Ascending aorta (tissue), 2 donors: ENCODE measurements around the gene ARHGEF1. TPM values are rescaled to one million over a fixed set of nuclear protein-coding genes. Genes with fewer than 3 reads are reported as not detected.
"Not testable (repeated sequence)": the region's sequence is repeated elsewhere in the genome, so short reads cannot be mapped to it uniquely, and the experiment has no call there.

ENCODE experiments used
- DNase-seq, 2 donors: peaks; one replicate each; pipeline ENCODE4 v3.0.0-alpha.2; 2019; ENCODE audit warnings: low spot score in 2 of 2
- H3K27ac ChIP-seq, 2 donors: fragments of 200-600 bp; sonication (generic); one replicate each; pipeline ENCODE4 v1.5.1; 2016 to 2017; ENCODE audit warnings: mild to moderate bottlenecking in 1 of 2
- H3K27me3 ChIP-seq: fragments of 200-600 bp; sonication (generic); one replicate; pipeline ENCODE4 v1.5.1; 2017
- H3K36me3 ChIP-seq, 2 donors: fragments of 200-600 bp; sonication (generic); one replicate each; pipeline ENCODE4 v1.5.1; 2016
- H3K4me1 ChIP-seq, 2 donors: fragments of 200-600 bp; sonication (generic); one replicate each; pipeline ENCODE4 v1.5.1; 2016 to 2017; ENCODE audit warnings: mild to moderate bottlenecking in 1 of 2
- H3K4me3 ChIP-seq, 2 donors: fragments of 200-600 bp; sonication (generic); one replicate each; pipeline ENCODE4 v1.5.1; 2016 to 2017; ENCODE audit warnings: mild to moderate bottlenecking in 1 of 2
- H3K9me3 ChIP-seq, 2 donors: fragments of 200-600 bp; sonication (generic); one replicate each; pipeline ENCODE4 v1.5.1; 2016
- CTCF ChIP-seq, 3 experiments: fragments of 200-600 bp in 2 of 3; fragments of 450-650 bp in 1 of 3; sonication (generic) in 2 of 3; IDR thresholded peaks; one replicate each; pipeline ENCODE4 v1.5.1; 2016 to 2019; ENCODE audit warnings: antibody characterized with exemption in 3 of 3, mild to moderate bottlenecking in 1 of 3, moderate library complexity in 1 of 3
- intact Hi-C: fragments of 100-400 bp; cut with DNase I; formaldehyde crosslinking; loops from one replicate; pipeline ENCODE4 v1.15.1; 2023
- total RNA-seq: library from RNA; depleted of rRNA; stranded (reverse); fragments of >200 nt; gene quantifications from one replicate; pipeline ENCODE4 v1.1.0, GENCODE V29; 2016

The ARHGEF1 gene
- total RNA-seq, 1 donor from 2014 or later, result 178 TPM

- no peak for DNase-seq
- no peaks in the 10 kb centered on the region for H3K9me3 ChIP-seq
- H3K27ac ChIP-seq, result no peak overlapping the region
- no peak overlapping the region for H3K4me3 ChIP-seq
- H3K27me3 ChIP-seq, result no peaks in the 10 kb centered on the region
- intact Hi-C loops, result no loop called here
- peaks cover 68 to 70% of the 10 kb centered on the region in 2 donors for H3K36me3 ChIP-seq
- no peak for TF ChIP-seq CTCF (IDR thresholded peaks at IDR 0.05)
- peaks cover 0 to 2% of the 10 kb centered on the region in 2 donors for H3K4me1 ChIP-seq
Measured at GRCh38 chr19:41869374-41869955, 13.5 kb upstream of the ARHGEF1 start.

GRCh38 chr19:41870401-41870873 is 12.5 kb upstream of the ARHGEF1 start:
- H3K36me3 ChIP-seq, result peaks cover 59 to 60% of the 10 kb centered on the region in 2 donors
- no peaks in the 10 kb centered on the region for H3K4me1 ChIP-seq
- TF ChIP-seq CTCF (IDR thresholded peaks at IDR 0.05), result no peak
- H3K4me3 ChIP-seq, result no peak overlapping the region
- no peaks in the 10 kb centered on the region for H3K9me3 ChIP-seq
- H3K27ac ChIP-seq, result no peak overlapping the region
- H3K27me3 ChIP-seq, result no peaks in the 10 kb centered on the region
- intact Hi-C loops, result no loop called here
- no peak for DNase-seq

GRCh38 chr19:41871573-41872383 is 11.2 kb upstream of the ARHGEF1 start:
- Histone ChIP-seq H3K36me3 (peaks cover 51% of the 10 kb centered on the region in 2 donors), H3K27me3 (no peaks in the 10 kb centered on the region), H3K27ac (no peak overlapping the region), H3K4me1 (no peaks in the 10 kb centered on the region), H3K4me3 (no peak overlapping the region), H3K9me3 (no peaks in the 10 kb centered on the region)
- no peak for TF ChIP-seq CTCF (IDR thresholded peaks at IDR 0.05)
- no peak for DNase-seq
- intact Hi-C loops, result no loop called here

- intact Hi-C loops, result no loop called here
- Histone ChIP-seq H3K4me3 (no peak overlapping the region), H3K36me3 (peaks cover 45 to 47% of the 10 kb centered on the region in 2 donors), H3K27me3 (no peaks in the 10 kb centered on the region), H3K9me3 (no peaks in the 10 kb centered on the region), H3K4me1 (no peaks in the 10 kb centered on the region), H3K27ac (no peak overlapping the region)
- no peak for TF ChIP-seq CTCF (IDR thresholded peaks at IDR 0.05)
- no peak for DNase-seq
Measured at GRCh38 chr19:41872384-41872774, 10.6 kb upstream of the ARHGEF1 start.

GRCh38 chr19:41872775-41873647 is 10.0 kb upstream of the ARHGEF1 start:
- Histone ChIP-seq H3K4me3 (no peak overlapping the region), H3K36me3 (peaks cover 39 to 41% of the 10 kb centered on the region in 2 donors), H3K27ac (no peak overlapping the region), H3K27me3 (no peaks in the 10 kb centered on the region), H3K9me3 (no peaks in the 10 kb centered on the region), H3K4me1 (no peaks in the 10 kb centered on the region)
- TF ChIP-seq CTCF (IDR thresholded peaks at IDR 0.05), result peak in 2 of 3 experiments; percentile 29 to 52
- intact Hi-C loops, result no loop called here
- no peak for DNase-seq

- intact Hi-C loops, H3K4me1 ChIP-seq, H3K27ac ChIP-seq, H3K4me3 ChIP-seq, H3K9me3 ChIP-seq, H3K27me3 ChIP-seq, DNase-seq: not testable (repeated sequence)
- H3K36me3 ChIP-seq, result peaks cover 12 to 13% of the 10 kb centered on the region in 2 donors
Measured at GRCh38 chr19:41875973-41876372, 7.0 kb upstream of the ARHGEF1 start.
